Cardiac fibroblast (primary cell): ENCODE measurements around the gene WLS.
A peak's percentile ranks its signal among the peaks of the same experiment; 100 is the strongest.

ENCODE experiments used
- DNase-seq, 2 donors: peaks; one replicate each; pipeline versions ENCODE4 v3.0.0 to v3.0.0-alpha.2; 2010; ENCODE audit warnings: low read depth in 2 of 2
- H3K4me3 ChIP-seq, 2 donors: replicated peaks in 1 of 2; 1 replicate in 1 of 2; 2 replicates in 1 of 2; pipeline ENCODE4 v1.5.1; 2011; ENCODE audit warnings: low read depth in 2 of 2, low read length in 2 of 2, mild to moderate bottlenecking in 2 of 2, moderate library complexity in 1 of 2
- CTCF ChIP-seq: IDR thresholded peaks from one replicate; pipeline ENCODE4 v1.5.1; 2011; ENCODE audit warnings: low read depth, mild to moderate bottlenecking, low read length, inconsistent platforms

WLS gene

GRCh38 chr1:68232289-68233148 lies at the start of gene WLS:
WLS (minus strand) TSS chr1:68232523; CDS start chr1:68232299, 224 bp downstream.
- TF ChIP-seq CTCF = peak; percentile 45
- peak within 1 kb of the TSS; percentile 64 to 81 for H3K4me3 ChIP-seq
- DNase-seq = peak; percentile 78 to 86

GRCh38 chr1:68280286-68280685 lies 48.0 kb upstream of the WLS start:
- H3K4me3 ChIP-seq = no peak overlapping the region
- no peak for TF ChIP-seq CTCF
- DNase-seq = no peak

- no peak for DNase-seq
- H3K4me3 ChIP-seq = no peak overlapping the region
- TF ChIP-seq CTCF = no peak
These were observed 47.5 kb upstream of the WLS start for GRCh38 chr1:68279846-68280245.

GRCh38 chr1:68278221-68278620 lies 45.9 kb upstream of the WLS start:
- no peak for DNase-seq
- no peak overlapping the region for H3K4me3 ChIP-seq
- TF ChIP-seq CTCF = no peak

- DNase-seq = no peak
- TF ChIP-seq CTCF = no peak
- H3K4me3 ChIP-seq = no peak overlapping the region
These were observed 44.1 kb upstream of the WLS start for GRCh38 chr1:68276448-68276847.

GRCh38 chr1:68273530-68273929 lies 41.2 kb upstream of the WLS start:
- no peak for DNase-seq
- no peak for TF ChIP-seq CTCF
- H3K4me3 ChIP-seq = no peak overlapping the region
